ENCODE data around the gene PREP.
"Not testable (repeated sequence)": the region's sequence is repeated elsewhere in the genome, so short reads cannot be mapped to it uniquely, and the experiment has no call there.

PREP gene

DNA sequence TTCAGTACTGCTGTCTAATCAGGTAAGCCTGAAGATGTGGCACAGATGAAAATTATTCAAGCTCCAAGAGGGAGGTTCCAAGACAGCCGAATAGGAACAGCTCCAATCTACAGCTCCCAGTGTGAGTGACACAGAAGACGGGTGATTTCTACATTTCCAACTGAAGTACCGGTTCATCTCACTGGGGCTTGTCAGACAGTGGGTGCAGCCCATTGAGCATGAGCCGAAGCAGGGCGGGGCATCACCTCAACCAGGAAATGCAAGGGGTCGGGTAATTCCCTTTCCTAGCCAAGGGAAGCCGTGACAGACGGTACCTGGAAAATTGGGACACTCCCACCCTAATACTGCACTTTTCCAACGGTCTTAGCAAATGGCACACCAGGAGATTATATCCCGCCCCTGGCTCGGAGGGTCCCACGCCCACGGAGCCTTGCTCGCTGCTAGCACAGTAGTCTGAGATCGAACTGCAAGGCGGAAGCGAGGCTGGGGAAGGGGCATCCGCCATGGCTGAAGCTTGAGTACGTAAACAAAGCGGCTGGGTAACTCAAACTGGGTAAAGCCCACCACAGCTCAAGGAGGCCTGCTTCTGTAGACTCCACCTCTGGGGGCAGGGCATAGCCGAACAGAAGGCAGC is 64.4 kb downstream of the PREP start:
- DNase-seq, result not testable (repeated sequence)

DNA sequence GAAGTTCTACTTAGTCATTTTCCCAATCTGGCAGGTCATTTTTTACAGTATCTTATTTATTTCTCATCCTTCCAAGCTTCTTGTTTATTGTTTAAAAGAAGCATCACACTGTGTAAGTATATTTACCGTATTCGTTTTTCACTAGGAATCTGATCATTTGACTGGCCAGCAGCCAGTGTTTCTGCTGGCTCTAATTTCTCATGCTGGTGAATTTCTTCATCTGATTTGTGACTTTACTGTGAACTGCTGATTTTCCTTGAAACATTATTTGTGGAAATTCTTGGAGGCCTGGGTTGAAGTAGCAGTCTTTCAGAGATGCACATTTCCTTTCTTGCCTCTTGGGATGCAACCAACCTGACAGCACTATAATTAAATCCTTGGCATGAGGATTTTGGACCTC is 65.9 kb downstream of the PREP start:
- DNase-seq, result no peak

DNA sequence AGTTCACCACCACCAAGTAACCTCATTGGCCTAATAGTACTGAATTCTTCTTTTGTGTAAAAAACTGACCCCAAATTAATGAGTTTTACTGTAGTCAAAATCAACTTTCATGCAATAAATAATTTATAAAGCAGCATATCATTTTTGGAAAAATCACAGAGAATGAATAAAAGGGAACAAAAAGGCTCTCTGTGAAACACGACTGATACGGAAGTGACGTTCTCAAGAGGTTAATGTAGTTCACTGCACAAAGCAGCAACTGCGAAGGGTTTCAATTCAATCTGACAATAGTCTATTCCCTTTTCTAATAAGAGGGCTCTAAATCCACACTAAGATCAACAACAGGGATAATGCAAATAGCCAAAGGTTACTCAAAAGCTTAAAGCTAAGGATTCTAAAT is 70.3 kb downstream of the PREP start:
- no peak for DNase-seq

DNA sequence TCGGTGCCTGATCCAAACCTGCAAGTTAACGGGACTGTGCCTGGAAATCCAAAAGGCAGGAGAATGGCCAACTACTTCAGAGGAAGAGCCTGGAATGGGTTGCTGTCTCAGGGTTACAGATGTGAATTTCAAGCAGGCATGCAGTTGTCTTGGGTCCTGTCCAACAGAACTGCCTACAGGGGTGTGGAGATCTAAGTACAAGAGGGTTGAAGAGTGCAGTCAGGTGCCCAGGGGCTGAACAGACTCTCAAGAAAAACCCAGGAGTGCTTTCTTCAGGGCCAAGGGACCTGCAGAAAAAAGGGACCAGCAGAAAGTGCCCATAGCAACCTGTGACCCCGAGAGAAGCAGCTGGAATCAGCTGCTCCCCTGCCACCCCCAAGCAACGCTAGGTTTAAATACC is 71.0 kb downstream of the PREP start:
- DNase-seq, result no peak

DNA sequence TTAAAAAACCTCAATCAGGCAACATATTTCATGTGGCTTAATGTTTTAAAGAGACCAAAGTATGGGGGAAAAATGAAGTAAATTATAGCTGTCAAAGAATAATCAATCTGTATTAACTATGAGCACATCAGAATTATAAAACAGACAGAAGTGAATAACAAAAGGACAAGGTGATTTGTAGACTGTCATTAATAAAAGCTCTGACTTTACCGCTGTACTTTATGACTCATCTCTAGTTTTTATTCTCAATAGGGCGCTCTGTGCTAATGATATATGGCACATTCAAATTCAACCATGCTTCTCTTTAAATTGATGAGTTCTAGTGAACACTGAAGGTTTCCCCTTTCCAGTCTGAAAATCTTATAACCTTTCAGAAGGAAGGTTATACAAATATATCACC is 72.0 kb downstream of the PREP start:
- DNase-seq, result no peak

DNA sequence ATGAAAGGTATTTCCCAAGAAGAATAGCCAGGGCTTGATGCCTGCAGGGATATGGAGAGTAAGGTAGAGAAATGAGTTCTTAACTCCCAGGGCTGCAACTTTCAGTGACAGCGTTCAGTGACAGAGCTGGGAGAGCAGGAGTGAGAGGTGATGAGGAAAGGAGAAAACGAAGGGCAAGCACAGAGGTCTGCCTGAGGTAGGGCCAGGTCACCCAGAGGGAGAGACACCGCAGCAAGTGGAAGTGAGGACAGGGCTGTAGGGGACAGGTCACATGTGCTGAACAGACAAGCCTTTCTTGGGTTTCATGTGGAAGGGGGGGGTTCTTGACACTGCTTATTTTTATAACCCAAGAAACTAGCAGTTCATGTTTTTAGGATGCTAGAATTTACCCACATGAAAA is 72.5 kb downstream of the PREP start:
- no peak for DNase-seq

DNA sequence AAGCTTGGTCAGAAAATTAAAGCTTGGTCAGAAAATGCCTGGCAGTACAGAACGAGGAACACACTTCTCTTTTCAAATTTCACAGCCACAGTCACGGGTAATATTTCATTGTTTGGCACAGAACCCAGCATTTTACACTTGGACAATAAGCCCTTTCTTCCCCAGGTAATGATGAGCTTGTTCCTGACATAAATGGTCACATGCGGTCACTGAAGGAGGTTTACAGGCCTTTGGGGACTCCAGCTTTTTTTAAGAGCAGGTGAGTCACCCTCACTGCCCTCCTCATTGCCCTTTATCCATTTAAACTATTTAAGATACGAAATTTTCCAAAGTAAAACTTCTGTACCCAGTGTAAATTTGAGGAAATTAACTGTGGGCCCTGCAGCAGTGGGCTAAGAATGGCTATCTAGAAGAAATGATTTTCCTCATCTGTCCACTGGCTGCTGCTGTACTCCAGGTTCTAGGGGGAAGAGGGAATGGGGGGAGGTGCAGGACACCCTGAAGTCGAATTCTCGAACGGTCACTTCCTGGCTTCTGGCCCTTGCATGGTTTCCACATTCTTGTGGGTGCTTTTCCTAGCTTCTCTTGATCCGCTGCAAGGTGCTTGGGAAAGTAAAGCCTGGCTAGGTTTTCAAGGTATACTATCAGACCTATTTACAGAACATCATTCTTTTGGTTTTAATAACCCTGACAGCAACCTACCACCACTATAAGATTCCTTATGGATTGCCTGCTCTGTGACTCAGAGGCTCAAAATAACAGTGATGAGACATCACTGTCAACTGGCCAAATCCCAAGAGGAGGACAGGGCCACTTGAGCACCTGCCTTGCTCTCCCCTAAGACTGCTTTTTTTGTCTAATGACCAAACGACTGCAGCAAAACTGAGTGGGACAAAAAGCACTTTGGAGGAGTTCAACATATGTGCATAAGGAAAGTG is 75.8 kb downstream of the PREP start:
- DNase-seq, result no peak

DNA sequence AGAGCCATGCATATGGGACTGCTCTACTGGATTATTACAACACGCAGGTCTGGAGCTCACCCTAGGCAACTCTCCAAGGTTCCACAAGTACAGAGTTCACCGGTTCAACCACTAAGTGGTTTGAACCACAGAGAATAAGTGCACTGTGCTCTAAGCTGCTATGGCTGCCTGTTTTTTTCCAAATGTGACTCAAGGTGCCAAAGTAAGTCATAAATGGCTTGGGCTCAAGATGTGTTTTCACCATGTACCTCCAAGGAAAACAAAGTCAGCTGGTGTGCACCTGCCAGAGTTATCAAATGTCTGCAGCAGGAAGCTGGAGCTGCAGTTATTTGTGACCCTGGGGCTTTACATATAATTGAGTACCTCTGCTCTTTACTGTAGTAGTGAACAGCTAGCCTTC is 76.7 kb downstream of the PREP start:
- no peak for DNase-seq

DNA sequence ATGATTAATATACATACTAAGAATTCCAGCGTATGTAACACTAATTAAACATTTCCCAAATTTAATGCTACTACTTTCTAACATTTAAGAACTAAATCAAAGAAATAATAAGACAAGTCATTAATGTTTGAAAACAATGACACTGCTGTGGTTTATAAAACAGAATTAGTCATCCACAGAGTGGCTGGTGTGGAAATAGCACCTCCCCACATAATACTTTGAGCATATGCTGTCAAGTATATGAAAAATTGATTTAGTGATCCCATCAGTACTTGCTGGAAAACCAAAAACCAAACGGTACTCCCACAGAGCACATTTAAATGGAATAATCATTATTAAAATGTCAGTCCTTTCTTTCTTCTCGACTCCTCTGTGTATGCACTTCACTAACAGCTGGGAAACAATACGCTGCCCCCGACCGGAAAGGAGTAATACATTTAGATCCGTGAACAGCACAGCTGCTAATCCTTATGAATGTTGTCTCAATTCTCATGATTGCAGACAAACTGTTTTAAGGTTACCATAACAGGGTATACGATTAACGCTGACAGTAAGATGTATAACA is 78.4 kb downstream of the PREP start:
- no peak for DNase-seq

DNA sequence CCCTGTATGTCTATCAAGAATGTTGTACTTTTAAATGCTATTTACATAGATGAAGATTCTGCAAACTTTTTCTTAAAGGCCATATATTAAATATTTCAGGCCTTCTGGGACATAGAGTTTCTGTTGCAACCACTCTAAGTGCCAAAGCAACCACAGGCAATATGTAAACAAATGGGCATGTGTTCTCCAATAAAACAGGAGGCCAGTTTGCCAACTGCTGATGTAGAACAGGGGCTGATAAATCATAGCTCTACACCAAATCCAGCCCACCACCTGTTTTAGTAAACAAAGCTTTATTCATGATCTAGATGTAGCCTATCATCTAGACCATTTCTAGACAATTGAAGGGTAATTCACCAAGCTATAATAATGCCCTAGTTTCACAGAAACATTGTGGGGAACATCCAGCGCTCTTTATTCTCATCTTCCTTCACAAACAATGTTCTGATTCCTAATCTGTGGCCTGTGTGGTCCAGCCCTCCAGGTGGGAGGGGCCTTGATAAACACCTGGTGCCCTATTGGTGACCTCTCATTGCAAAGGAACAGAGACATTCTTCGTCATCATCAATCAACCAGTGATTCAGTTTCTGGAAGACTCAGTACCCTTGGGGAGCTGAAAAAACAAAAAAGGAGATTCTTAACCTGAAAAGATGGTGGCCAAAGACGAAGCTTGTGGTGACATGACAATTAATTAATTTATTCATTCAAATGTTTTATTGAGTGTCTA is 80.2 kb downstream of the PREP start:
- DNase-seq, result no peak

DNA sequence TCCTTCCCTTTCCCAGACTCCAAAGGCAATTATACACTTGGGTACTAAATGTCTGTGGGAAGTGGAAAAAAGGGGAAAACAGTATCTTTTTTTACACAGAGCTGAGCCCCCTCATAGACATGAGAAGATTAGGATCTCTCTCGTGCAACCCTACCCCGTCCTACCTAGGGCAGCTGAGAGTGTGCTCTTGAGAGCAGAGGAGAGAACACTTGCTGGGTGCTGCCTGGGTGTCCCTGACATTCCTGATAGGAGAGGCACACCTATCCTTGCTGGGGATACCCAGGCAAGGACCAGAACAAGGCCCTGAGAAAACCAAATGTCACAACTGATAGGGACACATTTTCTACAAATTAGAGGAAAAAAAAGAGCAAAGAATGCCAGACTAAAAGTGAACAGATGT is 81.2 kb downstream of the PREP start:
- DNase-seq, result no peak

DNA sequence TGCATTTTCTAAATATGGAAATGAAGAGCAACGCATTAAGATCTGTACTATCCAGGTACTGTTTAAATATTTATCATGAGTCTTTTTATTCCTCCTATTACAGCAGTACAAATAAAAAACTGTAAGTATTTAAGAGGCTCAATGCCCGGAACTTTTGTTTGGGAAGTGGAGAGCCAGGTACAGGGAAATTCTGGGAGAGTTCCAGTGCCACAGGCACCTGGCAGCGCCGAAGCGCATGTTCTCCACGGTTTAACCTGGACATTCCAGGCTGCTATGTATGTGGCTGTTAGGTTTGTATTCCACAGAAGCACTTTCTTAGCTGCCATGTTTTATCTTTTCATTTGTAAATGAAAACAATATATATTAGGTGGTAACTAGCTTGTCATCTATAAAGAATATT is 81.7 kb downstream of the PREP start:
- DNase-seq, result no peak

DNA sequence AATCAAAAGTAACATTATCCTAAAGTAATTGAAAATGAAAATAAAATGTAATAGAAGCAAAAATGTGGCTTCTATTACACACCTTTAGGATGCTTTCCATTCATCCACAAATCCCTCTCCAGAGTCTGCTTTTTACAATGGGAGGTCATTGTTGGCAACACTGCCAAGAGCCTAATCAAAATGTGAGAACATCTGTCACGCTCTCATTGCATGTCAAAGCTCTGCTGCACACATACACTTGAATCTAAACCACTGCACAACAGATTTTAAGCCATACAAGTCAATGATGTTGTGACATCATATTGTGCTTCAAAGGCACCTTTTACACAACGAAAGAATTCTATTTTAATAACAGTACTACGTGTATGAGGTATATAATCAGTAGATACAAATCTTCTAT is 82.1 kb downstream of the PREP start:
- DNase-seq, result no peak

DNA sequence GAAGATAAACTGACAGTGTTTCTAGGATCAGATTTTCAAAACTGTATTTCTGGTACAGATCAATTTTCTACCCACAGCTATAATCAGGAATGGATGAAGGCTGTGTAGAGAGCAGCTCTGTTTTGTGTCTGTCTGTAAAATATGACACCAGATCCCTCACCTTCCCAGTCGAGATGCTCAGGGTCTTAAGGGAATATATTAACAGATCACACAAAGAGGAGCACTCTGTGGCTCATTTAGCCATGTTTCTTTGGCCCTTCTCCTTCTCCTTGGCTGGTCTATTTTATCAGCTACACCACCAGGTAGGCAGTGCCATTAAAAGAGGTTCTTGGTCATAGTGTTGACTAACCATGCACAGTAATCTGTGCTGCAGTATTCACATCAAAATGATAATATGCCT is 82.6 kb downstream of the PREP start:
- DNase-seq, result no peak

DNA sequence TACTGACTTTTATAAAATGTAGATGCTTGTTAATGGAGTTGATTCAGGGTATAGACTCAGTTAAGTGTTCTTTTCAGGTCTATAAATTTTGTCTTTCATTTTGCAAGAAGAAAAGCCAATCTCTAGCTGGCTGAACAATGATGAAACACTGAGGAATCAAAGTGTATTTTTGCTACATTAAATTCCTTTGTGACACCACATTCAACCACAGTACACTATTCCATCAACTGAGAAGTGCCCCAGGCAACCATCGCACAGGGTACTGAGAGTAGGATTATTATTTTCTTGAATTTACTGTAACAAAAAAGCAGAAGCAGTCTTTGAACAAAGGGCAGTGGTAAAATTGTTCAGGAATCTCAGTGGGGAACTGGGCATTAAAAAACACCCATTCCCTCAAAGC is 83.6 kb downstream of the PREP start:
- no peak for DNase-seq

DNA sequence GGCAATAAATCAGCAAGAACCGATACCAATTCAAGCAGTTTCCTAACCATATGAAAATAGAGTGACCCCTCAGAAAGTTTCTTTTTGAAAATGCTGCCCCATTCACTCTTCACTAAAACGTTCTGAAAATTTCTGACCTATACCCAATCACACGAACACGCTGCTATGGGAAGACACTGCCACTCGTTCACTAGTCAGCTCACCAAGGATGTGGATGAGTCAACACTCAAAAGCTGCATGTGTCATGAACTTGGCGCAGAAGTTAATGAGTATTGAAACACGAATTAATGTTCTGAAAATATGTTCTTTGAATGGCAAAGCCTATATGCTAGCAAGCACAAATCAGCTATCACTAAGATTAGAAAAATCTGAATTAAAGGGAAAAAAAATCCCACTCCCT is 84.2 kb downstream of the PREP start:
- no peak for DNase-seq

DNA sequence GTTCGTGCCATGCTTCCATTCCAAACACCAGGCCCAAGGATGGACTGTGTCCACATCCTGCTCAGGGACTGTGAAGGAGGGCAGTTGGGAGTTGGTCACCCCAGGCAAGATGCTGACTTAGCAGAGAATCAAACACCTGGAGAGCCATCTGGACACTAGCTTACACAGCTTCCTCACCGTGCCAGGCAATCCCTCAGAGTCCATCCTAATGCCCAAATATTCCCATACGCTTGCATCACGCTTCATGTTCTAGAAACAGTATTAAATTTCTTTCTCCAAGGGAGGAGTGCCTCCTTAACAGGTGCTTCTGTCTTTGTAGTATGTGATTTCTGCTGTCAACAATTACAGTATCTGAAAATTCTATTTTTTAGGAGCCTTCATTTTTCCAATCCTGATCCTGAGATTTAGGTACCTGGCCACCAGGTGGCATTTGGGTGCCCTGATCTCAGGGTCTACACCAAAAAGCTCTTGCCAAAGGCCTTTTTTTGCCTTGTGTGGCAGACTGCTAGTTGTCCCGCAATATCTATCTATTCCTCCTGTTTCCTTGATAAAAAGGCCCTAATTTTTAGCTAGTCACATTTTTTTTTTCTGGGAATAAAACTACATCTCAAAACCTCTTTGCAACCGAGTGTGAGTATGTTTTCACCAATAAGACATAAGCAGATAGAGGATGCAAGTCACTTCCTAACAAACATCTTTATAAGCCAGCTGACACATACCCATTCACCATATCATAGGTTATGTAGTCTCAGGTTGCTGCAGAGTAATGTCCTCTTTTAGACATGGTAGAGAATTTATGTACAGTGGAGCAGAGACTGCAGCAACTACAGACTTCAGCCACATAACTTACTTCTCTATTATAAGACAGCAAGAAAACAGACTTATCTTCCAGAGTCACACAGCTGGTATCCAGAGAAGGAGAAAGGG is 85.0 kb downstream of the PREP start:
- no peak for DNase-seq

DNA sequence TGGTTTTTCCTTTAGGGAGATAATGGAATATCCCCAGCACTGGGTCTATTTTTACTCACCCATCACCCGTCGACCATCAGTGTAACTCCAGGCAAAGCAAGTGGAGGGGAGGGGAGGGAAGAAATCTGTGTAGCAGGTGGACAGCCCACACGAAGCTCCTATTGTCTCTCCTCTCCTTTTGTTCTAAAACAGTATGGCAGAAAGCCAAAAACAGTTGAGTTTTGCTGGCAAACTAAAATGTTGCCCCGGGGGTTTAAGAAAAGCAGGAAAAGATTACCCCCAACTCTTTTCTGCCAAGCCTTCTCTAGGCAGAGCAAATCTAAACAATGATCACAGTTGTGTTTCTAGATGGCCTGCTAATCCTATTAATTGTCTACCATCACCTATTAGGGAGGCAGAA is 89.7 kb downstream of the PREP start:
- DNase-seq, result no peak

DNA sequence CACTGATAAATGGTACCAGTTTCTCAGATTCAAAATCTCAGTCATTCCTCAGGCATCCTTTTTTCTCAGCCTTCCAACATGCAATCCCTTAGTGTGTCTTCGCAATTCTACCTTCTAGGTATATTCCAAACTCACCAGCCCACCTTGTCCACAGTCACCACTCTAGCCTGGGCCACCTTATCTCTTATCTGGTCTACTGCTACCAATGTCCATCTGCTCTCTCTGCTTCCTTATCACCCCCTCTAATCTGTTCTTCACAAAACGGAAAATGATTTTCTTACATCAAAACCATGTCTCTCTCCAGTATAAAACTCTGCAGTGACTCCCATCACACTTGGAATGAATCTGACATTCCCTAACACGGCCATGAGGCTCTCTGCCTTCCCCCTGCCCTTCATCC is 91.9 kb downstream of the PREP start:
- no peak for DNase-seq

DNA sequence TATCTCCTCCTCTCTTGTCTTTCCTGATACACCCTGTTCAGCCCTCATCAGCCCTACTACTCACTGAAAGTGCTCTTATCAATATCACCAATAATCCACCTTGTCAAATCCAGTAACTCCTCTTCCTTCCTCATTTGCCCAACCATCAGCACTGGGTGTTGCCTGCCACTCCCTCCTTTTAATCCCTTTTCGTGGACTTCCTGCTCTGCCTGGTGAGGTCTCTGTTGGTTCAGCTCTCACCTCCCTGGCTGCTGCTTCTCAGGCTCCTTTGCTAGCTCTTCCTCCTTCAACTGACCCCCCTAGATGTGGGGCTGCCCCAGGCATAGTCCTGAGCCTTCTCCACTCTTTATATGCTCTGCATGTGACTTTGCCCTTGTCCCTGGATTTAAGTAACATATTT is 92.5 kb downstream of the PREP start:
- no peak for DNase-seq

DNA sequence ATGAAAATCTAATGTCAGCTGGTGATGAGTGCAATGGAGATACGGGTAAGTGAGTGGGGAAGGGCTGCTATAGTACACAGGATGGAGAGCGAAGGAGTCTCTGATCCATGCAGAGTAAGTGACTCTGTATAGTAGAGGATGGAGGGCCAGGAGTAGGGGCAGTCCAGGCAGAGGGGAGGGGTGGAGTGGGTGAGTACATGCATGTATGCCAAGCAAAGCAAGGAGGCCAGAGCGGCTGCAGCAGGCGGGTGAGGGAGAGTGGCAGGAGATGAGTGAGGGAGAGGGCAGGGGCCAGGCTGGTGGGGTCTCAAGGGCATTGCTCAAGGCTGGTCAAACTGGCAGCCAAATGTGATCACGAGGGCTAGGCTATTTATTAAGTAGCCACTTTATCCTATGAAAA is 94.0 kb downstream of the PREP start:
- DNase-seq, result no peak

DNA sequence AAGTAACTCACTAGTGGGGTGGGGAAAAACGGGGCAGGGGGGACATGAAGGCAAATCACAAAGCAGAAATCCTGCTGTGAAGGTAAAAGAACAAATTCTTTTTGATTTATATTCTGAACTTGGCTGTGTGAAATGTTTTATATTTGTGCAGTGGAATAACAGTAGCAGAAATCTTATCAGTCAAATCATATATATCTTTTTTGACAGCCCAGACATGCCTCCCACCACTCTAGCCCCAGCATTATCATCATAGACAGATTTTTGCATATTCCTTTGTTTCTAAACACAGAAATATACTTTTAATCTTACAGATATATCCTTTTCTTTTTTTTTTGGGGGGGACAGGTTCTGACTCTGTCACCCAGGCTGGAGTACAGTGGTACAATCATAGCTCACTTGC is 97.4 kb downstream of the PREP start:
- DNase-seq, result no peak

DNA sequence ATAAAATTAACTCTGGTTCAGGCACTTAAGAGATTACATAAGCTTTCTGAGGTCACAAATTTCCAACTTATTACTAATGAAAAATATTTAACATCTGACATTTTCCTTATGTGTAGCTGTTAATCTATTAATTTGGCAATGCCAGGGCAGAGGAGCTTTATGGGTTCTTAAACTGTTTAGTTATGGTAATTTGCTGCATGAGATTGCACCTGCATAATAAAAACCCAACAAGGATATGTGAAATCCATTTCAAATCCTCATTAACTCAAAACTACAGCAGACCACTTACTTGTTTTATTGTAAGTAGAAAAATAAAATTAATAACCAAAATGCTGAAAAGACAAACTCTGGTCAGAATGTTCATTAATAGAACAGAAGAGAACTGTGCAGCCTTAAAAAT is 98.1 kb downstream of the PREP start:
- no peak for DNase-seq
